Endodermal cell (in vitro differentiated cells): ENCODE results near the gene WFDC2. TPM values are rescaled to one million over a fixed set of nuclear protein-coding genes. Genes with fewer than 3 reads are reported as not detected.

Source experiments
- DNase-seq: peaks from one replicate; pipeline ENCODE4 v3.0.0-alpha.2; 2017
- H3K27ac ChIP-seq: 2 replicates; pipeline ENCODE4 v1.5.1; 2013; ENCODE audit warnings: mild to moderate bottlenecking, low read depth, low read length, moderate library complexity
- H3K27me3 ChIP-seq: 2 replicates; pipeline ENCODE4 v1.6.1; 2013; ENCODE audit warnings: mild to moderate bottlenecking, low read length, moderate library complexity; ENCODE audit not compliant: insufficient read depth, control insufficient read depth, poor library complexity, severe bottlenecking
- H3K36me3 ChIP-seq: 2 replicates; pipeline ENCODE4 v1.7.0; 2013; ENCODE audit warnings: mild to moderate bottlenecking, low read length, moderate library complexity; ENCODE audit not compliant: control insufficient read depth, insufficient read depth
- H3K4me1 ChIP-seq: one replicate; pipeline ENCODE4 v1.7.0; 2013; ENCODE audit warnings: low read length; ENCODE audit not compliant: control insufficient read depth, insufficient read depth
- H3K4me3 ChIP-seq: 2 replicates; pipeline ENCODE4 v1.5.1; 2013; ENCODE audit warnings: mild to moderate bottlenecking, low read length, moderate library complexity
- H3K9ac ChIP-seq: 2 replicates; pipeline ENCODE4 v1.6.1; 2013; ENCODE audit warnings: mild to moderate bottlenecking, low read length, moderate library complexity; ENCODE audit not compliant: poor library complexity, severe bottlenecking; ENCODE audit errors: extremely low read depth
- H3K9me3 ChIP-seq: 2 replicates; pipeline ENCODE4 v1.6.1; 2013; ENCODE audit warnings: mild to moderate bottlenecking, low read length, moderate library complexity; ENCODE audit not compliant: control insufficient read depth
- H3K27ac Mint-ChIP-seq: 2 replicates; pipeline ENCODE4 v1.8.0; 2020; ENCODE audit warnings: mixed read lengths
- H3K27me3 Mint-ChIP-seq: 2 replicates; pipeline ENCODE4 v1.8.0; 2021; ENCODE audit warnings: mild to moderate bottlenecking, mixed read lengths; ENCODE audit not compliant: insufficient read depth
- H3K36me3 Mint-ChIP-seq: 2 replicates; pipeline ENCODE4 v1.8.0; 2020; ENCODE audit warnings: low read depth, mixed read lengths
- H3K4me1 Mint-ChIP-seq: 2 replicates; pipeline ENCODE4 v1.8.0; 2020; ENCODE audit warnings: mixed read lengths
- H3K4me3 Mint-ChIP-seq: 2 replicates; pipeline ENCODE4 v1.8.0; 2020; ENCODE audit warnings: mild to moderate bottlenecking, moderate library complexity, mixed read lengths
- H3K9me3 Mint-ChIP-seq: 2 replicates; pipeline ENCODE4 v1.8.0; 2020; ENCODE audit warnings: mild to moderate bottlenecking, mixed read lengths
- CTCF ChIP-seq: fragments of 200-600 bp; sonication (generic); conservative IDR thresholded peaks from 2 replicates; pipeline ENCODE4 v1.5.0; 2021; ENCODE audit warnings: antibody characterized with exemption, mild to moderate bottlenecking
- WGBS, 2 experiments: methylation state at CpG; one replicate each; pipeline versions ENCODE4 v1.1.5 to v1.1.7; 2013; ENCODE audit warnings: missing lambda C conversion rate in 2 of 2, mixed read lengths in 1 of 2; ENCODE audit not compliant: insufficient coverage in 1 of 2, insufficient read length in 1 of 2; 5-methylcytosine and 5-hydroxymethylcytosine counted together
- total RNA-seq, 2 donors: library from RNA; stranded (reverse); fragmentation: NEBNext Ultra II Directional in 1 of 2; extraction: Animal tissue kit (Norgen Biotek cat#: 25700) in 1 of 2; gene quantifications; 2 replicates in 1 of 2; 3 replicates in 1 of 2; pipeline ENCODE4 v1.2.1, GENCODE V29; 2021

WFDC2 gene
- total RNA-seq, 2 donors from 2014 or later, result 304 to 580 TPM

GRCh38 chr20:45510242-45510862 lies 40.8 kb downstream of the WFDC2 start:
- no peak overlapping the region for H3K4me3 ChIP-seq
- H3K27ac Mint-ChIP-seq, result no peak overlapping the region
- H3K4me1 Mint-ChIP-seq, result peaks cover 21% of the 10 kb centered on the region
- H3K27ac ChIP-seq, result no peak overlapping the region
- H3K9me3 ChIP-seq, result peaks cover 20% of the 10 kb centered on the region
- WGBS, 2 experiments, result 80 to 98% methylated on average over 1 to 5 of the region's 5 CpGs
- peaks cover 23% of the 10 kb centered on the region for H3K9me3 Mint-ChIP-seq
- DNase-seq, result no peak
- H3K36me3 ChIP-seq, result no peaks in the 10 kb centered on the region
- no peak overlapping the region for H3K4me3 Mint-ChIP-seq
- H3K27me3 ChIP-seq, result peaks cover 89% of the 10 kb centered on the region
- peaks cover 87% of the 10 kb centered on the region for H3K27me3 Mint-ChIP-seq
- TF ChIP-seq CTCF, result no peak
- H3K9ac ChIP-seq, result no peak overlapping the region
- peaks cover 7% of the 10 kb centered on the region for H3K4me1 ChIP-seq
- H3K36me3 Mint-ChIP-seq, result peaks cover 7% of the 10 kb centered on the region

- no peak within 1 kb of the TSS for H3K9ac ChIP-seq
- H3K4me3 ChIP-seq, result no peak within 1 kb of the TSS
- Mint-ChIP-seq H3K4me3 (no peak within 1 kb of the TSS), H3K27me3 (peaks cover 58% of the 10 kb centered on the region), H3K36me3 (no peaks in the 10 kb centered on the region), H3K27ac (no peak within 1 kb of the TSS), H3K4me1 (peaks cover 9% of the 10 kb centered on the region), H3K9me3 (no peaks in the 10 kb centered on the region)
- no peaks in the 10 kb centered on the region for H3K4me1 ChIP-seq
- H3K27ac ChIP-seq, result no peak within 1 kb of the TSS
- 71 to 75% methylated on average over 2 to 5 of the region's 5 CpGs for WGBS, 2 experiments
- H3K36me3 ChIP-seq, result no peaks in the 10 kb centered on the region
- peak; percentile 50 for DNase-seq
- peaks cover 63% of the 10 kb centered on the region for H3K27me3 ChIP-seq
- no peaks in the 10 kb centered on the region for H3K9me3 ChIP-seq
- no peak for TF ChIP-seq CTCF
Measured at GRCh38 chr20:45515147-45515913, 45.8 kb downstream of the WFDC2 start, which contains the start of gene SPINT3. TSS of gene SPINT3 (minus strand) at chr20:45515622. CDS start at chr20:45515608, 14 bp downstream.

- no peaks in the 10 kb centered on the region for H3K4me1 Mint-ChIP-seq
- Histone ChIP-seq H3K36me3 (no peaks in the 10 kb centered on the region), H3K9me3 (no peaks in the 10 kb centered on the region), H3K4me1 (no peaks in the 10 kb centered on the region), H3K4me3 (no peak overlapping the region), H3K27ac (no peak overlapping the region), H3K9ac (no peak overlapping the region), H3K27me3 (peaks cover 59% of the 10 kb centered on the region)
- no peaks in the 10 kb centered on the region for H3K36me3 Mint-ChIP-seq
- no peak for TF ChIP-seq CTCF
- no peak for DNase-seq
- no peak overlapping the region for H3K4me3 Mint-ChIP-seq
- WGBS, 2 experiments, result 71 to 82% methylated on average over 1 of the region's 2 CpGs
- H3K9me3 Mint-ChIP-seq, result no peaks in the 10 kb centered on the region
- H3K27ac Mint-ChIP-seq, result no peak overlapping the region
- peaks cover 43% of the 10 kb centered on the region for H3K27me3 Mint-ChIP-seq
Measured at GRCh38 chr20:45518282-45518681, 48.7 kb downstream of the WFDC2 start.
